Hematopoietic multipotent progenitor cell treated with erythropoietin and hydrocortisone succinate and interleukin-3 and kit ligand, for 6 days (in vitro differentiated cells): ENCODE results near the gene MYBPC2.
"Not testable (repeated sequence)": the region's sequence is repeated elsewhere in the genome, so short reads cannot be mapped to it uniquely, and the experiment has no call there.

Source experiments
- DNase-seq: peaks from one replicate; pipeline ENCODE4 v3.0.0-alpha.2; 2015

The MYBPC2 gene

GRCh38 chr19:50428772-50429463 is 3.8 kb upstream of the MYBPC2 start:
- no peak for DNase-seq

- no peak for DNase-seq
Measured at GRCh38 chr19:50430888-50431342, 1.8 kb upstream of the MYBPC2 start.

GRCh38 chr19:50431343-50432220 is 1.1 kb upstream of the MYBPC2 start:
- peak; percentile 84 for DNase-seq

DNA sequence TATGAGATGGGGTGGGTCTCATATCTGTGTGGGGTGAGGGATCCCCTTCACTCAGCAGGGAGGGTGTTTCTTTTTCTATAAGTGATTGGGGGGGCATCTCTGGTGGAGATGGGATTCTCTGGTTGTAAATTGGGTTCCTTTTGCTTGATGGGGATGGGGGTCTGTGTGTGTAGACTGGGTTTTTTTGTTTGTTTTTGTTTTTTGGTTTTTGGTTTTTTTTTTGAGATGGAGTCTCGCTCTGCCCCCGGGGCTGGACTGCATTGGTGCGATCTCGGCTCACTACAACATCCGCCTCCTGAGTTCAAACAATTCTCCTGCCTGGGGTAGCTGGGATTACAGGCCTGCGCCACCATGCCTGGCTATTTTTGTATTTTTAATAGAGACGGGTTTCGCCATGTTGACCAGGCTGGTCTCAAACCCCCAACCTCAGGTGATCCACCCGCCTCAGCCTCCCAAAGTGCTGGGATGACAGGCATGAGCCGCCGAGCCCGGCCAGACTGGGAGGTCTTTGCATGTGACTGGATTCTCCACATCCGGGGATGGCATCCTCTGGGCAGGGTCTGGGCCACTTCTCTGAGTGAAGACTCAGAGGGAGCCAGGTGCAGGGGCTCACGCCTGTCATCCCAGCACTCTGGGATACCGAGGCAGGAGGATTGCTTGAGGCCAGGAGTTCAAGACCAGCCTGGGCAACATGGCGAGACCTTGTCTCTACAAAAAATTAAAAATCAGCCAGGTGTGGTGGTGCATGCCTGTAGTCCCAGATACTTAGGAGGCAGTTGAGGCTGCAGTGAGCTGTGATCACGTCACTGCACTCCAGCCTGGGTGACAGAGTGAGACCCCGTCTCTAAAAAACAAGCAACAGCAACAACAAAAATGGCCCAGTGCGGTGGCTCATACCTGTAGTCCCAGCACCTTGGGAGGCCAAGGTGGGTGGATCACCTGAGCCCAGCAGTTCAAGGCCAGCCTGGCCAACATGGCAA is 799 bp downstream of the MYBPC2 start:
- DNase-seq = no peak

- no peak for DNase-seq
Measured at GRCh38 chr19:50434525-50434924, 1.8 kb downstream of the MYBPC2 start.

DNA sequence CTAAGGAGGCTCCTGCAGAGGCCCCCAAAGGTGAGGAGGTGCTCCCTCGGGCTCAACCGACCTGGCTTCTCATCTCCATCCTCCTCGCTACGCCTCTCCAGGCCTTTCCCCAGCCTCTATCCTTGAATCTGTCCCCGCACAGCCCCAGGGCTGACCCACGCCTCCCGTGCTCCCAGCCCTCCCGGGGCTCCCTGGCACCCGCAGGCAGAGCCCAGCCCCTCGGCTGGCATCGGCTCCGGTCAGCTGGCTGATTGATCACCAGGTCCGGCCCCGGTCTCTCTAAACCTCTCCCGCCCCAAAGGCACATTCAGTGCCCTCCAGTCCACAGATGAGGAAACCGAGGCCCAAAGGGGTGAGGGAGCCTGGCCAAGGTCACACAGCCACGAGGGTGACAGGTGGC is 2.5 kb downstream of the MYBPC2 start:
- no peak for DNase-seq

DNA sequence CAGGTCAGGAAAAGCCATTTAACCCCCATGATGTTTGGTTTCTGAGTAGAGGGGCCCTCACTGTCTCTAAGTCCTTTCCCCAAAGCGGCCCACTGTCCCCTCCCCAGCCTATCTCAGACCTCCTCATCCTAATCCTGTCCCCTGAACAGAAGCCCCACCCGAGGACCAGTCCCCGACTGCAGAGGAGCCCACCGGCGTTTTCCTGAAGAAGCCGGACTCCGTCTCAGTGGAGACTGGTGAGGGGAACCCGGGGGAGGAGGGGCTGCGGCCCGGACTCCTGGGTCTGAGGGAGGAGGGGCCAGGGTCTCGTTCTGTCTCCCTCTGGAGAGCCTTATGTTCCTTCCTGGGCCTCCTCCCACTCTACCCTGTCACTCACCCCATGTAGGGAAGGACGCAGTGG is 2.9 kb downstream of the MYBPC2 start:
- no peak for DNase-seq

GRCh38 chr19:50437862-50438449 is 5.3 kb downstream of the MYBPC2 start:
- no peak for DNase-seq

DNA sequence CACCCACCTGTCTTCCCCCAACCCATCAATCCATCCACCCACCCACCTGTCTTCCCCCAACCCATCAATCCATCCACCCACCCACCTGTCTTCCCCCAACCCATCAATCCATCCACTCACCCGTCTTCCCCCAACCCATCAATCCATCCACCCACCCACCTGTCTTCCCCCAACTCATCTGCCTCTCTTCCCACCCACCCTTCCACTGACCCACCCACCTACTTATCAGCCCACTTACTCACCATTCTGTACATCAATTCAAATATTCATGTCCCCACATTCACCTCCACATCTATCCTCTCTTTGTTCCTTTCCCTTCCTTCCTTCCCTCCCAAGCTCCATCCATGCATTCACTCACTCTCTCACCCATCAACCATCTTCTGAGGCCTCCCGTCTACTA is 6.4 kb downstream of the MYBPC2 start:
- DNase-seq = not testable (repeated sequence)

- no peak for DNase-seq
Measured at GRCh38 chr19:50444059-50444458, 11.4 kb downstream of the MYBPC2 start.

- DNase-seq = no peak
Measured at GRCh38 chr19:50447053-50447452, 14.4 kb downstream of the MYBPC2 start.

DNA sequence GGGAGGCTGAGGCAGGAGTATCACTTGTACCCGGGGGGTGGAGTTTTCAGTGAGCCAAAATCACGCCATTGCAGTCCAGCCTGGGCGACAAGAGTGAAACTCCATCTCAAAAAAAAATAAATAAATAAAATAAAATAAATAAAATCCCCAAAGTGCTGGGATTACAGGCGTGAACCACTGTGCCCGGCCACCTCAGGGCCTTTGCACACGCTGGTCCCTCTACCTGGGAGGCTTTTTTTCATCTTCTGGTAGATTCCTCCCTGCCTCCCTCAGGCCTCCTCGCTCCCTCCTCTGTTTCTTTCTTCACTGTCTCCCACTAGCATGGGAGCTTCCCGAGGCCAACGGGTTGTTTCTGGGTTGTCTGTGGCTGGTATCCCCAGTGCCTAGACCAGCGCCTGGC is 15.1 kb downstream of the MYBPC2 start:
- no peak for DNase-seq

- DNase-seq = no peak
Measured at GRCh38 chr19:50449236-50449899, 16.7 kb downstream of the MYBPC2 start.

DNA sequence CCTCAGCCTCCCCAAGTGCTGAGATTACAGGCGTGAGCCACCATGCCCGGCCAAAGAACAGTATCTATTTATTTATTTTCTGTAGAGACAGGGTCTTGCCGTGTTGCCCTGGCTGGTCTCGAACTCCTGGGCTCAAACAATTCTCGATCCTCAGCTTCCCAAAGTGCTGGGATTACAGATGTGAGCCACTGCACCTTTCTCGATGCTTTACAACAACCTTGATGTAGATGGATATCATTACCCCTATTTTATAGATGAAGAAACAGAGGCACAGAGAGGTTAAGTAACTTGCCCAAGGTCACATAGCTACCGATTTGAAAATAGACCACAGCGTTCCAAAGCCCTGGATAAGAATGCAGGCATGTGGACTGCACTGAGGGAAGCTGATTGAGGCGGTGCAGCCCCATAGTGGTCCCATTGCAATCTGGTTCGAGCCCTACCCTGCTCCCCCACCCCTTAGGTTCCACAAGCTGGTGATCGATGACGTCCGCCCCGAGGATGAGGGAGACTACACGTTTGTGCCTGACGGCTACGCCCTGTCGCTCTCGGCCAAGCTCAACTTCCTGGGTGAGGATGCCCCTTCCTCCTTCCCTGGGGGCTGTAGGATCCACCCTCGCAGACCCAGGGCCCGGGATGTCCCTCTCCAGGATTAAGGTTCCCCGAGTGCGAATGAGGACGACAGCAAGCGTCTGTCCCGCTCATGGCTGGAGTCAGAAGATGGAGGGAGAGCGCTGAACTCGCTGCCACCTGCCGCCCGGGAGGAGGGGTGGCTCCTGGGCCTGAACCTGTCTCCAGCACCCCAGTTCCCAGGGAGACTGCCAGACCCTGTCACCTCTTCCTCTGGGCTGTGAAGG is 17.9 kb downstream of the MYBPC2 start:
- no peak for DNase-seq

- DNase-seq = no peak
Measured at GRCh38 chr19:50451223-50451534, 18.5 kb downstream of the MYBPC2 start.

GRCh38 chr19:50453243-50453642 is 20.6 kb downstream of the MYBPC2 start:
- no peak for DNase-seq

GRCh38 chr19:50455992-50456391 is 23.3 kb downstream of the MYBPC2 start:
- no peak for DNase-seq

- DNase-seq = no peak
Measured at GRCh38 chr19:50457300-50457699, 24.6 kb downstream of the MYBPC2 start.

DNA sequence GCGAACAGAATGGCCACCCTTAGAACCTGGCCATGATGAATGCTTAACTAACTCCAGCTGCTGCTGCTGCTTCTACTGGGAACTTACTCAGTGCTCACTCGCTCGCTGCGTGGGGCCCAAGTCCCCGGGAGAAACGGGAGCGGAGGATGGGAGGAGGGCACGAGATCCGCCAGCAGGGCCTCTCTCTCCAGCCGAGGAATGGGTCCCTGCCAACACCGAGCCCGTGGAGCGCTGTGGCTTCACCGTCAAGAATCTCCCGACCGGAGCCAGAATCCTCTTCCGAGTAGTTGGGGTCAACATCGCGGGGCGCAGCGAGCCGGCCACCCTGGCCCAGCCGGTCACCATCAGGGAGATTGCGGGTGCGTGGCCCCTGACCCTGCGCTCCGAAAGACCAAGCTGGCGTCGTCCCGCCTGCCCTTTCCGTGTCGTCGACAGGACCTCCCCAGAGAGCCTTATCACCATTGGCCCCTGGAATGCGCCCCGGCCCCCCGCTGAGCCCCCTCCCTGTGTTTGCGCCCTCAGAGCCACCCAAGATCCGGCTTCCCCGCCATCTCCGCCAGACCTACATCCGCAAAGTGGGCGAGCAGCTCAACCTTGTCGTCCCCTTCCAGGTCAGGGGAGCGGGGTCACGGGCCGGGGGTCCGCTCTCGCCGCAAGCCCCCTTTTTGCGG is 25.8 kb downstream of the MYBPC2 start:
- DNase-seq = no peak

- no peak for DNase-seq
Measured at GRCh38 chr19:50459067-50459456, 26.4 kb downstream of the MYBPC2 start.

DNA sequence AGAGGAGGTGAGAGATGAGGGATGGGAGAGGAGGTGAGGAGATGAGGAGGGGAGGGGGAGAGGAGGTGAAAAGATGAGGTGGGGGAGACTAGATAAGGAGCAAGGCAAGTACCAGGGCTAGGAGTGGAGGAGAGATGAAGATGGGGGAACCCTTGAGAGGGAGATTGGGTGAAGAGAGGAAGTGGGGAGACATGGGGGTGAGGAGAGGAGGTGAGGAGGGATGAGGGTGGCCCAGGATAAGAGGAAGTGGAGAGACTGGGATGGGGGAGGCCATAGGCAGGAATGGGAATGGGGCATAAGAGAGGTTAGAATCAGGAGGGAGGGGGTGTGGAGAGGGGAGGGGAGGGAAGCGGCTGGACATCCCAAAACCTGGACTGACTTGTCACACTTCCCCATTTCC is 26.9 kb downstream of the MYBPC2 start:
- no peak for DNase-seq
